GM18867 (cell line): ENCODE data around the gene RANBP10.
A peak's percentile ranks its signal among the peaks of the same experiment; 100 is the strongest.
"Not testable (repeated sequence)": the region's sequence is repeated elsewhere in the genome, so short reads cannot be mapped to it uniquely, and the experiment has no call there.

Experiments
- ATAC-seq: cut with Tn5 transposase; IDR thresholded peaks from one replicate; pipeline ENCODE4 v1.9.1; 2021; ENCODE audit warnings: mild to moderate bottlenecking, moderate library complexity; ENCODE audit not compliant: unreplicated experiment

RANBP10 gene

DNA sequence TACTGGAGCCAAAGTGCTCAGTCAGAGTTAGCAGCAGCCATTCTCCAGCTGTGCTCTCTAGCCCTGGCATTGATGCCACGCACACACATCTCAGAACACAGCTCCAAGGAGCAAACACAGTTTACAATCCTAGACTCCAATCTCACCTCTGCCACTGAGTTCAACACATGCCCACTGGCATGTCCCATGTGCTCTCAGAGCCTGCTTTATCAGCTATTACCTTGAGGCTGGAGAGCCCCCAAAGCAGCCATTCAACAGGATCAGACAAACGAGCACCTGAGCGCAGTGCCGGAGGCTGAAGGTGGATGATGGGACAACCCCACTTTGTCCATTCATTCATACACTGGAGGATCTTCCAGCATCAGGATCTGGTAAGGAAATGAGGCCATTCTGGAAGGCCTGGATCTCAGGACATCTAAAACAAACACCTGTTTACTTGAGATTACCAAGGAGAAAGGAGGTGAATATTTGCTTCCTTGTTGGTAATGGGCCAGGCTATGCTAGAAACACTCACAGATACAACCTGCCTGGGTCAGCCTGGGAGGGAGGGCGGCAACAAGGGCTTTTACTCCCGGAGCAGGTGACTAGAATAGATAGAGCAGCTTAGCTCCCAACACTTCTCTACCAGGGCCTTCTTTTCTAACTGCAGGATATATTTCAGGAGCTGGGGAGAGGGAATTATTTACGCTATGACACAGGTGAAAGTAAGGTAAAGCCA is 25.4 kb downstream of the RANBP10 start:
- no peak for ATAC-seq

DNA sequence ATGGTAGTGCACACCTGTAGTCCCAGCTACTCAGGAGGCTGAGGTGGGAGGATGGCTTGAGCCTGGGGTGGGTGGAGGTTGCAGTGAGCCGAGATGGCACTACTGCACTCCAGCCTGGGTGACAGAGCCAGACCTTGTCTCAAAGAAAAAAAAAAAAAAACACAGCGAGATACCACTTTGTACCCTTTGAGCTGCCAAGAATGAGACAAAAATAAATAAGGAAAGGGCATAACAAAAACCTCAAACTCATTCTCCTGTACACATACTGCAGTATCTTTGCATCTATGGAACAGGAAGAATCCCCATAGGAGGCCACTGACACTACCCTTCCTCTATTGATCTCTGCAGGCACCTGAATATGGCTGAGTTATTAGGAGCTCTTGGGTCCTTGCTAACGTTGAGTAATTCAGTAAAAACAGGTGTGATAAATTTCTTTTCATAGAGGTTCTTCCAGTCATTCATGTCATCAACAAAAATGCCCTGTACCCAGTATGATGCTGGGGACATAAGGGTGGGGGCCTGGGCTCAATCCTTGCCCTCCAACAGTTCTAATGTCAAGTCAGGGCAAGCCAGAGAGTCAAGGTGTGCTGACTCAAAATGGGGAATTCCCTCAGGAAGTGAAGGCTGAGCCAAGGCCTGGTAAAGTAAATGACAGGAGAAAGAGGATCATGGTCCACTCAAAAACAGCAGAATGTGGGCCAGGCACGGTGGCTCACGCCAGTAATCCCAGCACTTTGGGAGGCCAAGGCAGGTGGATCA is 26.9 kb downstream of the RANBP10 start:
- no peak for ATAC-seq

DNA sequence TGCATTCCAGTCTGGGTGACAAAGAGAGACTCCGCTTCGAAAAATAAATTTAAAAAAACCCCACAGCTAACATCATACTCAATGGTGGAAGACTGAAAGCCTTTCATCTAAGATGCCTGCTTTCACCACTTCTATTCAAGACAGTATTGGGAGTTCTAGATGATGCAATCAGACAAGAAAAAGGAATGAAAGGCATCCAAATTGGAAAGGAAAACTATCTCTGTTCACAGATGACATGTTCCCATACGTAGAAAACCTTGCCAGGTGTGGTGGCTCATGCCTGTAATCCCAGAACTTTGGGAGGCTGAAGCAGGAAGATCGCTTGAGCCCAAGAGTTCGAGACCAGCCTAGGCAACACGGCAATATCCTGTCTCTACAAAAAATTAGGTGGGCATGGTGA is 31.1 kb downstream of the RANBP10 start:
- no peak for ATAC-seq

DNA sequence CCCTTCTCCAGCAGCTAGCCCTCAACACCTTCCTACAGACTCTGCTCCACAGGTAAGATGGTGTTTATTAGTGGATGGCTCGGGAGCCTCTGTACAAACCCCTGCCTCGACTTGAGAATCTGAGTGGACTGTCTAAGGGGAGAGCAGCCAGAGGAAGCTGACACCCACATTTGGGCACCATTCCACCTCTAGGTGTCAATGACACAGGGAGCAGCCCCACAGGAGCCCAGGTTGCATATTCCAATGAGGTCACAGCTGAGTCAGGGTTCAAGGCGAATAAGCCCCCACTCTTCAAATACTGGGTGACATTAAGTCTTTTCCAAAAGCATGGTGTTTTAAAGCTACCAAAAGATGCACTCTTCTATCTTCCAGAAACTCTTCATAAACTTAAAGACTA is 31.9 kb downstream of the RANBP10 start:
- no peak for ATAC-seq

DNA sequence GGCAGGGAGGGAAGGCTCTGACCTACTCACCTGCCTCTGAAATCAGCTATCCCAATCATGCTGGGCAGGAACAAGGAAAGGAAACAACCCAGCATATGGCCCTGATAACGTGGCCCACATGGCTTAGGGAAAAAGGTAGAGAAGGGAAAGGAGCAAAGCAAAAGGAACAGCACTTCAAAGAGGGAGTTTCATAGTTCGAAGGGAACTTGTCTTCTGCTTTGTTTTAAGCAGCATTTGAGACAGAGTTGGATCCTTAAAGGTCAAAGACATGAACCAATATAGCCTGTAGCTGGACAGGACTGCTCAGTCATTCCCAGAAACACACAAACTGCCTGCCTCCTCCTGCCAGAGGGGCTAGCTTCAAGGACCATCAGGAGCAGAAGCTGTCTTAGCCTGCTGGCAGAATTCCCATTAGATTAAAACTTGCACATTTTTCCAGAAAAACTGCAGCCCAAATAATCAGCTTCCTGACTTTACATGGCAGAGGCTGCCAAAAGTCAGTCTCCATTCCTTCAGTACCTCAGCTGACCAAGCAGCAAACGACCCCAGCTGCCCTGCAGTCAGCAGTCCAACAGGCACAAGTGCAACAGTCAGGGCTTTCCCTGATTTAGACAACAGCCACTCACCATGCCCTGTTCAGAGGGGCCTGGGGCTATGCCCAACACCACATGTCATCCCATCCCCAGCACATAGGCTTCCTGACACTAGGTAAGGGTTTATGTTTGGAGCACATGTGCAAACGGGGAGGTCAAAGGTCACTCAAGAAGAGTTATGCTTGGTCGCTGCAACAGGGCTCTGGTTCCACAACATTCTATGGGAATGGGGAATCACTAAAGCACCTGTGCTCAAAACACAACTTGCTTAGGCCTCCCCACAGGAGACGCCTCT is 32.5 kb downstream of the RANBP10 start:
- ATAC-seq, result no peak

DNA sequence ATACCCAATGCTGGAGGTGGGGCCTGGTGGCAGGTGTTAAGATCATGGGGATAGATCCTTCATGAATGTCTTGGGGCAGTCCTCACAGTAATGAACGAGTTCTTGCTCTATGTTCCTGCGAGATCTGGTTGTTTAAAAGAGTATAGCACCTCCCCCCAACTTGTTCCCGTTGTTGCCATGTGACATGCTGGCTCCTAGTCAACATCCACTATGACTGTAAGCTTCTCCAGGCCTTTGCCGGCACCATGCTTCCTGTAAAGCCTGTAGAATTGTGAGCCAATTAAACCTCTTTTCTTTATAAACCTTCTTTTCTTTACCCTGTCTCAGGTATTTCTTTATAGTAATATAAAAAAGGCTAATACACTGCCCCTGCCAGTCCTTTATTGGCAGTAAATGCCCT is 33.3 kb downstream of the RANBP10 start:
- no peak for ATAC-seq

DNA sequence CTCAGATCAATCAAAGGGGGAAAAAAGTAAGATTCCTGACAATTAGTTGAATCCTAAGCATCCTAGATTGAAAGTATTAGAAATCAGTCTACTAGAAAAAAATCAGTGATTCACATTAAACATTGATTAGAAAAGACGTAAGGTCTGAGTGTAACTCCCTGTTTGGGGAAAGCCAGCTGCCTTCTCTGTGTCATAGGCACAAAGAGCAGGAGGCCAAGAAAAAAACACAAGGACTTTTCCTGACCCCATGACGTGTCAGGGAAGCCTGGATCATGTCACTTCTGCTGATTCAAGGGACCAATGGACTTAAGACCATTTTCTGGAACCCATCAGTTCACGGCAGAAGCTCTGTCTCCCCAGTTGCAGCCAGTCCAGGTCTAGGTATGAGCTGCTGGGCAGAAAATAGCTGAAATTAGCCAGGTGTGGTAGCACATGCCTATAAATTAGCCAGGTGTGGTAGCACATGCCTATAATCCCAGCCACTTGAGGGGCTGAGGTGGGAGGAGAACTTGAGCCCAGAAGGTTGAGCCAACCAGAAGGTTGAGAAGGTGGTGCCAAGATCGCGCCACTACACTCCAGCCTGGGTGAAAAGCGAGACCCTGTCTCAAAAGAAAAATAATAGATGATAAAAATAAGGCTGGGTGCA is 35.9 kb downstream of the RANBP10 start:
- ATAC-seq, result no peak

DNA sequence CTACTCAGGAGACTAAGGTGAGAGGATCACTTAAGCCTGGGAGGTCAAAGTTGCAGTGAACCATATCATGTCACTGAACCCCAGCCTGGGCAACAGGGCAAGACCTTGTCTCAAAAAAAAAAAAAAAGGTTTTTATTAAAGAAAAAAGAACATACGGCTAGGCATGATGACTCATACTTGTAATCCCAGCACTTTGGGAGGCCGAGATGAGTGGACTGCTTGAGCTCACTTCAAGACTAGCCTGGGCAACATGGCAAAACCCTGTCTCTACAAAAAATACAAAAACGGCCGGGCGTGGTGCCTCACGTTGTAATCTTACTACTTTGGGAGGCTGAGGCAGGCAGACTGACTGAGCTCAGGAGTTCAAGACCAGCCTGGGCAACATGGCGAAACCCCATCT is 38.4 kb downstream of the RANBP10 start:
- ATAC-seq, result no peak

DNA sequence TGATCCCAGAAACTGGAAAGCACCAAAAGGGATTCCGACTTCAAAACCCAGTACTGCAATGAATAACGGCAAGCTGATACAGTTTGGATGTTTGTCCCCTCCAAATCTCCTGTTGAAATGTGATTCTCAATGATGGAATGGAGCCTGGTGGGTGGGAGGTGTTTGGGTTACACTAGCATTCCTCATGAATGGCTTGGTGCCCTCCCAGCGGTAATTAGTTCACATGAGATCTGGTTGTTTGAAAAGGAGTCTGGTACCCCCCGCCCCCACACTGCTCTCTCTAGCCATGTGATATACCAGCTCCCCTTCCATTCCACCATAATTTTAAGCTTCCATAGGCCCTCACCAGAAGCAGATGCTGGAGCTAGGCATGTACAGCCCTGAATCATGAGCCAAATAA is 40.1 kb downstream of the RANBP10 start:
- no peak for ATAC-seq

DNA sequence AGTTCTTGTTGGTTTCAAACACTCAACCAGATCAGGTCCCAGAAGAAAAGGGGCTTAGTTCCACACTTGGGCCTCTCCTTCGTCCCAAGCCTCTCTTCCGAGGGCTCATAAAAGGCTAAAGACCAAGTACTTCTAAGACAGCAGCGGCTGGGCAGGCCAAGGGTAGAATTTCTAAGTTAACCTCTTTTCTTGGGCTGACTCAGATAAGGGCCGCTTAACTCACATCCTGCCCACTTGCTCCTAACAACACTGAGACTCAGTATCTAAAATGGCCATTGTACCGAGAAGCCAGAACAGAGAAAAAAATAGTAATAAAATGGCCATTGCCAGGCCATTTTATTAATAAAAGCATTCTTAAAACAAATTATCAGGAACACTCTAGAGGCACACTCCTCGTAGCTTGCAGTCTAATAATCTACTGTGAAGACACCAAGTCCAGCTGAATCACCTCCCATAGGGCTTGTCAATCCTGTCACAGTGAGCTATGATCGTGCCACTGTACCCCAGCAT is 42.1 kb downstream of the RANBP10 start:
- ATAC-seq, result no peak

DNA sequence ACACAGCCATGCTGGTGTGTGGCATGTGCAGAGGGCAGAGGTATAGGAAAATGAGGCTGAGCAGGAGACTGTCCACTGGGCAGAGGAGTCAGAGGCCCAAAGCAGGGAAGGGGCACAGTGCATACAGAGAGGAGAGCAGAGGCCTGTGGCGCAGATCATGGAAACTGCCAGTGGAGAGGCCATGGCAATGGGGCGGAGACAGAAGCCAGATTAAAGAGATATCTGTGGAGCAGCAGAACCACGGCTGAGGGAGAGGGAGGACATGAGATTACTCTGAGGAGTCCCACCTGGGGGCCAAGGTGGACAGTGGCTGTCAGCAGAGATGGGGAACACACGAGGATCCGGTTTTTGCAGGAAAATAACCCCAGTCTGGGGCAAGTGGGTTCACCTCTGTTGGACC is 43.3 kb downstream of the RANBP10 start:
- no peak for ATAC-seq

DNA sequence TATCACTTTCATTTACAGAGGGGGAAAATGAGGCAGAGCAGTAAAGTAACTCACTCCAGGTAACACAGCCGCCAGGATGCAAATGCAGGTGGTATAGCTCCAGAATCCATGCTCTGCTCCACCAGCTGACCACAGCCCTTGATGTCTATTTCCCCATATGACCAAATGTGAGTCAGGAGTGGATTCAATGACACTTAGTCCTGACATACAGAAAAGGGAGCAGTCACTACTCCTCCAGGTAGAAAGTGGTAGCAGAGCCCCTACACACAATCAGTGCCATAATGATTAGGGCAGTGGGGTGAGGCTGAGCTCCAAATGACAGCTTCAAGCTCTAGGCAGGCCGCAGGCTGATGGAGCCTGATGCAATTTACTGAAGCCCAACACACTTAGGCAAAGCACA is 44.0 kb downstream of the RANBP10 start:
- no peak for ATAC-seq

DNA sequence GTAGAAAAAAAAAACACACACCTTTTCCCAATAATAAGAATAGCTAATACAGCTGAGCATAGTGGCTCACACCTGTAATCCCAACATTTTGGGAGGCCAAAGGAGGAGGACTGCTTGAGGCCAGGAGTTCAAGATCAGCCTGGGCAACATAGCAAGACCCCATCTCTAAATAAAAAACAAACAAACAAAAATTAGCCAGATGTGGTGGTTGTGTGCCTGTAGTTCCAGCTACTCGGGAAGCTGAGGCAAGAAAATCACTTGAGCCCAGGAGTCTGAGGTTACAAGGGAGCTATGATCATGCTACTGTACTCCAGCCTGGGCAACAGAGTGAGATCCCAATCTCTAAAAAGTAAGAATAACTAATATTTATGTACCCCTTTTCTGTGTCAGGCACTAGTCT is 44.4 kb downstream of the RANBP10 start:
- ATAC-seq, result no peak

DNA sequence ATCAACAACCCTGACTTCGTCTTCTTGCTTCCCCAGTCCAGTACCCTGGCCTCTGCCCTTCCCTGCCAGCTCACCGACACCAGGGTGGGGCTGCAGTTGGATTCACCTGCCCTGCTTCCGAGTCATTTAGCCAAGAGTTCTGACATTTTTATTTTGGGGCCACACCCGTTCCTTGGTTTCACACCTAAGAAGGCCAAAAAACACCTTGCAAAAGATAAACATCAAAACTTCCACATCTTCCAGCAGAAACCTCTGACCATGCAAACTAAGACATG is 45.5 kb downstream of the RANBP10 start:
- no peak for ATAC-seq

DNA sequence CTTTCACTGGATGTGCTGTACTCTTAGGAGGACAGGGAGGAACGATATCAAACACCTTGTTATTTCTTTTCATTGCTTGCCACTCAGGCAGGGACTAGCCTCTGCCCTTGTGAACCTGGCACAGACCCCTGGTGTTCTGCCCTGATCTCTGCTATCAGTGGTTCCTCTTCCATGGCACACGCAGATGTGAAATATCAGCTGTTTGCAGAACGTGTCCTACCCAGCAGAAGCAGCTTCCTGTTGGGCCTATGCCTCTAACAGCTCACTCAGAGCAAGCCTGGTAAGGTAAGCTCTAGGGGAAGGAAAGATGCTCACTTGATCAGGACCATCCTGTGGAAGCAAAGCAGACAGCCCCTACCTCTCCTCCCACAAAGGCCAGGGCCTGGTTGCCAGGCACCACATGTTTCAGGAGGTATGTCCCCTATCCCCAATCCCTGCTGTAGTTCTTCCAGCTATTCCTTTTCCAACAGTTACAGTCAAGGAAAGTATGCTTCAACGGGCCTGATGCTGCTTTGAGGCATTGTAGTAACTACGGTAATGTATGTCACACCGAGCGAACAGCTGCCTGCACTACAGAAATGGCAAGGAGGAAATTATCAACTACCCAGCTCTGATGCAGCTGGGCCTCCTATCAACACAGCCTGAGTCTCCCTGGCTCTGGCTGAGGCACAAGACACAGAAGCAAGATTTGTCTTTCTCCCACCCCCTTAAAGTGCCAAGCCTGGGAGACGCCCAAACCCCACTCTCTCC is 46.0 kb downstream of the RANBP10 start:
- ATAC-seq, result no peak

DNA sequence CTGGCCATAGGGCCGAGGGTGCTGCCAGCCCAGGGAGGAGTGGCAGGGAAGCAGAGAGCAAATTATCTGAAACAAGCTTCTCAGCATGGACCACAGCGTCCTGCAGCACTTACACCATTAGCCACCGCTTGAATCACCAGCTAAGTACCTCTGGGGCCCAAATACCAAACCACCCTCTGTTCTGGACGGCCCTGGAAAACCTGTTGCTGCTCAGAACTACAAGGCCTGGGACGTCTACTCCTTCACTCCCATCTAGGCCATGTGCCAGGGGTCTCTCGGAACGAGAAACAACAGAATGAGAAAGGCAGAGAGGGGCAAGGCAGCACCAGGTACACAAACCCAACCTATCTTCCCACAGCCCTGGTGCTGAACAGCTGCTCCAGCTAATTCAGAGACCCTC is 47.4 kb downstream of the RANBP10 start:
- ATAC-seq, result no peak

DNA sequence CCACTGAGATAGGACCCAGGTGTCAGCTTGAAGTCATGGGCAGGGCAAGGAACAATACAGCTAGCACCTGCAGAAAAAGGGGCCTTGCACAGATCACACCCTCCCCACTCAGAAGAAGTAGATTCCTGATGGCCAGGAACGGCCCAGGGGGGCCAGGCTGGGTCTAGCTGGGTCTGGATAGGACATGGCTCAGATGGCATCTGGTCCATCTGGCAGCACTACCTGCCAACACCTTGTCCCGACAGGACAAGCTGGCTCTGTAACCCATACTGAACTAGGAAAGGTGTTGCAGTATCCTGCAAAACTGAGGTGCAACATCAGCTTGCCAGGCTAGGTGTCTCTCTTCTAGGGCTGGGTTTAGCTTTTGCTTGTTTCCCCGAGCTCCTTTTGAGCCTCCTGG is 48.4 kb downstream of the RANBP10 start:
- ATAC-seq, result no peak

DNA sequence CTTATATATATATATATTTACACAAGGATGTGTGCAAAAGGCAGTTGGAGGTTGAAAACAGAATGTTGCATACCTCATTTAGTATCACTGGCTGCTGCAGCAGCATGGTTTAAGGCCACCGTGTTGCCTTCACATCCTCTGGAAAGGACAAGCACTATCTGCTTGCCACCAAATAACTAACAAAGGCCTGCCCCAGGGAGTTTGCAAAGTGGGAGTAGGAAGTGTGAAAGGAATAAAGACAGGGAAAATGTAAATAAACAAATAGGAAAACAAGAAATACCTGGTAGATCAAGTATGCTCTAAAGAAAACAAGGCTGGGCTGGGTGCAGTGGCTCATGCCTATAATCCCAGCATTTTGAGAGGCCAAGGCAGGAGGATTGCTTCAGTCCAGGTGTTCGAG is 53.7 kb downstream of the RANBP10 start:
- ATAC-seq, result no peak

DNA sequence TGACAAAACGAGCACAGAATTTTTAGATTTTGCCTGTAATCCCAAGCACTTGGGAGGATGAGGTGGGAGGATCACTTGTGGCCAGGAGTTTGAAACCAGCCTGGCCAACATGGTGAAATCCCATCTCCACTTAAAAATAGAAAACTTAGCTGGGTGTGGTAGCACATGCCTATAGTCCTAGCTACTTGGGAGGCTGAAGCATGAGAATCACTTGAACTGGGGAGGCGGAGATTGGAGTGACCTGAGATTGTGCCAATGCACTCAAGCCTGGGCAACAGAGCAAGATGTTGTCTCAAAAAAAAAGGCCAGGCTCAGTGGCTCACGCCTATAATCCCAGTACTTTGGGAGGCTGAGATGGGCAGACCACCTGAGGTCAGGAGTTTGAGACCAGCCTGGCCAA is 55.0 kb downstream of the RANBP10 start:
- ATAC-seq, result not testable (repeated sequence)

DNA sequence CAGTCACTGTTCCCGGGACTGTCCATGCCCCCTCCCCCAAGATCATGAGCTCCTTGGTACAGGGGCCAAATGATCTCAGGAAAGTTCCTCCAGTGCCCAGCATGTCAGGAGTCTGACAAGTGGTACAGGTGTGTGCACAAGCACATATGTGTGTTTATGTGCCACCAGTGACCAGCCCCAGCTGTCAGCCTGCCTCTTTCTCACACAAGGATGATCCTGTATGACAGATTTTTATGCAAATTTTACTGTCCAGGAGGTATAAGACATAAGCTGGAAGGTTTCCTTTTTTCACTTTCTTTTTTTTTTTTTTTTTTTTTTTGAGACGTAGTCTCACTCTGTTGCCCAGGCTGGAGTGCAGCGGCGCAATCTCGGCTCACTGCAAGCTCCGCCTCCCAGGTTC is 55.9 kb downstream of the RANBP10 start:
- peak; percentile 58 for ATAC-seq
